ENCODE data around the gene TBC1D21.
A peak's percentile ranks its signal among the peaks of the same experiment; 100 is the strongest.

The TBC1D21 gene

DNA sequence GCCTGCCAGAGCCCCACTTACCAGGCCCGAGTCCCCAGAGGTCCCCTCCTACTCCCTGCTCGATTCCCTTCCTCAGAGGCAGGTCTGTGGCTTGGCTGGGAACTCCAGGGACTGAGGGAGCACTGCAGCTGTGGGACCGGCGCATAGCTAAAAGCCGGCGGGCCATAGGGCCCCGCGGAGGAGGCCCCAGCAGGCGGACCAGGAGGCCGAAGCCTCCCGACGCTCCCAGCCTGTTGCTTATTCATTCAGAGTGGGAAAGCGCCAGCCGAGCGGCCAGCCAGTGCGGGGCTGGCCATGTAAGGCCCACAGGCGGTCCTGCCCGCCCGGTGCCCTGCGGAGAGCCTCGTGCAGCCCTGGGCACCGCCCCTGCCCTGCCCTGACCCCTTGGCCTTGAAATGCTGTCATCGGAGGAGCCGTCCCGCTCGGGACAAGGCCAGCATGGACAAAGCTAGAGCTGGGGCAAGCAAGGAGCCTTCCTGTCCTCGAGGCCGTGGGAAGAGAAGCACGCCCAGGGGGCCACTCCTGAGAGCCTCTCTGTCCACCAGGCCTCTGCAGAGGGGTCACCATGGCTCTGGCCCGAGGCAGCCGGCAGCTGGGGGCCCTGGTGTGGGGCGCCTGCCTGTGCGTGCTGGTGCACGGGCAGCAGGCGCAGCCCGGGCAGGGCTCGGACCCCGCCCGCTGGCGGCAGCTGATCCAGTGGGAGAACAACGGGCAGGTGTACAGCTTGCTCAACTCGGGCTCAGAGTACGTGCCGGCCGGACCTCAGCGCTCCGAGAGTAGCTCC is 53.0 kb downstream of the TBC1D21 start, which contains the start of gene LOXL1:
LOXL1 (plus strand) TSS at position 244 of the 784 bp plus-strand sequence; CDS start at position 566, 322 bp downstream.
- TF ChIP-seq, protein P1, sequence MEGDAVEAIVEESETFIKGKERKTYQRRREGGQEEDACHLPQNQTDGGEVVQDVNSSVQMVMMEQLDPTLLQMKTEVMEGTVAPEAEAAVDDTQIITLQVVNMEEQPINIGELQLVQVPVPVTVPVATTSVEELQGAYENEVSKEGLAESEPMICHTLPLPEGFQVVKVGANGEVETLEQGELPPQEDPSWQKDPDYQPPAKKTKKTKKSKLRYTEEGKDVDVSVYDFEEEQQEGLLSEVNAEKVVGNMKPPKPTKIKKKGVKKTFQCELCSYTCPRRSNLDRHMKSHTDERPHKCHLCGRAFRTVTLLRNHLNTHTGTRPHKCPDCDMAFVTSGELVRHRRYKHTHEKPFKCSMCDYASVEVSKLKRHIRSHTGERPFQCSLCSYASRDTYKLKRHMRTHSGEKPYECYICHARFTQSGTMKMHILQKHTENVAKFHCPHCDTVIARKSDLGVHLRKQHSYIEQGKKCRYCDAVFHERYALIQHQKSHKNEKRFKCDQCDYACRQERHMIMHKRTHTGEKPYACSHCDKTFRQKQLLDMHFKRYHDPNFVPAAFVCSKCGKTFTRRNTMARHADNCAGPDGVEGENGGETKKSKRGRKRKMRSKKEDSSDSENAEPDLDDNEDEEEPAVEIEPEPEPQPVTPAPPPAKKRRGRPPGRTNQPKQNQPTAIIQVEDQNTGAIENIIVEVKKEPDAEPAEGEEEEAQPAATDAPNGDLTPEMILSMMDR (IDR thresholded peaks at IDR 0.05; ENCODE audit: low read depth, low read length): no peak
- peak within 1 kb of the TSS; percentile 71 for H3K4me3 ChIP-seq (ENCODE audit: low read depth, low read length)

DNA sequence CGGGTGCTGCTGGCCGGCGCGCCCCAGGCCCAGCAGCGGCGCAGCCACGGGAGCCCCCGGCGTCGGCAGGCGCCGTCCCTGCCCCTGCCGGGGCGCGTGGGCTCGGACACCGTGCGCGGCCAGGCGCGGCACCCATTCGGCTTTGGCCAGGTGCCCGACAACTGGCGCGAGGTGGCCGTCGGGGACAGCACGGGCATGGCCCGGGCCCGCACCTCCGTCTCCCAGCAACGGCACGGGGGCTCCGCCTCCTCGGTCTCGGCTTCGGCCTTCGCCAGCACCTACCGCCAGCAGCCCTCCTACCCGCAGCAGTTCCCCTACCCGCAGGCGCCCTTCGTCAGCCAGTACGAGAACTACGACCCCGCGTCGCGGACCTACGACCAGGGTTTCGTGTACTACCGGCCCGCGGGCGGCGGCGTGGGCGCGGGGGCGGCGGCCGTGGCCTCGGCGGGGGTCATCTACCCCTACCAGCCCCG is 53.7 kb downstream of the TBC1D21 start:
- H3K4me3 ChIP-seq (ENCODE audit: low read depth, low read length): peak overlapping the region; percentile 71
- TF ChIP-seq, protein P1 (IDR thresholded peaks at IDR 0.05; ENCODE audit: low read depth, low read length): no peak

DNA sequence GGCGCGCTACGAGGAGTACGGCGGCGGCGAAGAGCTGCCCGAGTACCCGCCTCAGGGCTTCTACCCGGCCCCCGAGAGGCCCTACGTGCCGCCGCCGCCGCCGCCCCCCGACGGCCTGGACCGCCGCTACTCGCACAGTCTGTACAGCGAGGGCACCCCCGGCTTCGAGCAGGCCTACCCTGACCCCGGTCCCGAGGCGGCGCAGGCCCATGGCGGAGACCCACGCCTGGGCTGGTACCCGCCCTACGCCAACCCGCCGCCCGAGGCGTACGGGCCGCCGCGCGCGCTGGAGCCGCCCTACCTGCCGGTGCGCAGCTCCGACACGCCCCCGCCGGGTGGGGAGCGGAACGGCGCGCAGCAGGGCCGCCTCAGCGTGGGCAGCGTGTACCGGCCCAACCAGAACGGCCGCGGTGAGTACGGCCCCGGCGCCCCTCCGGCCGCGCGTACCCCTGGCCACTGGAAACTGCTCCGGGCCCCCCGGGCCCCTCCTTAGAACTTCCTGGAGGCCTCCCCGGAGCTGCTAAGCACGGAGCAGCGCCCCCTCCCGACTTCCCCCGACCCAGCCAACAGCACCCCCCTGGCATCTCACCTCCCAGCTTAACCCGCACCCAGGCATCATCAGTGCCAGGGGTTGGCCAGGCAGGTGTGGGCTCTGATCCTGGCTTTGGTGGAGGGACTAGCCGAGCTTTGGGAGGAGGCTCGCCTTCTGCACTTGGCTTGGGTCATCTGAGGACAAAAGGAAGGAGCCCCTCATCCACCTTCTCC is 54.3 kb downstream of the TBC1D21 start:
- peak overlapping the region; percentile 71 for H3K4me3 ChIP-seq (ENCODE audit: low read depth, low read length)
- TF ChIP-seq, protein P1 (IDR thresholded peaks at IDR 0.05; ENCODE audit: low read depth, low read length): peak; percentile 49

DNA sequence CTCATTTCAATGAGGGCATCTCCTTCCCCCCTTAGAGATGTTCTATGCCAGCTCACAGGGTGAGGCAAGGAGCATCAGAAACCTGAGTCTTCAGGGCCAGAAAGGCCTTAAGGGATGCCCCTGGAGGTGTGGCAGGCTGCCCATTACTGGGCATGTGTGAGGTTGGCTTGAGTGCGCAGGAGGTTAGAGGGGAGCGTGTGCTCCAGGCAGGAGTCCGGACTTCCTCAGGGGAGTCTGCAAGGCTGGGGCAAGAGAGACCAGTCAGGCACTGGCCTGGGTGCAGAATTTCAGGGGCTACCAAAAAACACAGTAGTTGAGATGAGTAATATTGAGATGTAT is 54.8 kb downstream of the TBC1D21 start:
- TF ChIP-seq, protein P1 (IDR thresholded peaks at IDR 0.05; ENCODE audit: low read depth, low read length): no peak
- peak overlapping the region; percentile 71 for H3K4me3 ChIP-seq (ENCODE audit: low read depth, low read length)

DNA sequence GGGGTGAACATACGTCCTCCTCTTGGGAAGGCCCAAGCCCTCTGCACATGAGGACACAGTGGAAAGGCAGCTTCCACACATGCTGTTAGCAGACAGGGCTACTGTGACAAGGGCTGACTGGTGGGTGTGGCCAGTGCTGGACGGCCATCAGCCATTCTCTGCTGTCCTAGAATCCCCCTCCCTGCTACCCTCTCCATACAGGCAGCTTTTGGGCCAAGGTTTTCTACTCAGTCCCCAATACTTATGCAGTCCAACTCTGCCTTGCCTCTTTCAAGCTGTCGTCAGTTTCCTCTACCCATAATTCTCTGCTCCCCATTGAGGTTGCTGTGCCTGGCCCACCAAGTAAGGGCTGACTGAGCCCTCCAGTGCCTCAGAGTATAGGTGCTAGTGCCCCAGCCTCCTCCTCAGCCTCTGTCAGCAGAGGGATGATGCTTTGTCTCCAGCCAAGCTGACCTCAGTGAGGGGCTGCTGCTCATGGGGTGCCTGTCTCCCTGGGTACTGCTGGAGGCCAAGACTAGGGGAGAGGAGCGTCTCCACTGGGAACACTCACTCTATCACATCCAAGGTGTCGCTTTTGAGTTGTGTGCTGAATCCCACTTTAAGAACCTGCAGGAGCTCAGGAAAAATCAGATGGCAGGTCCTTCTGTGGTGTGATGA is 55.7 kb downstream of the TBC1D21 start:
- peak overlapping the region; percentile 71 for H3K4me3 ChIP-seq (ENCODE audit: low read depth, low read length)
- TF ChIP-seq, protein P1 (IDR thresholded peaks at IDR 0.05; ENCODE audit: low read depth, low read length): no peak

DNA sequence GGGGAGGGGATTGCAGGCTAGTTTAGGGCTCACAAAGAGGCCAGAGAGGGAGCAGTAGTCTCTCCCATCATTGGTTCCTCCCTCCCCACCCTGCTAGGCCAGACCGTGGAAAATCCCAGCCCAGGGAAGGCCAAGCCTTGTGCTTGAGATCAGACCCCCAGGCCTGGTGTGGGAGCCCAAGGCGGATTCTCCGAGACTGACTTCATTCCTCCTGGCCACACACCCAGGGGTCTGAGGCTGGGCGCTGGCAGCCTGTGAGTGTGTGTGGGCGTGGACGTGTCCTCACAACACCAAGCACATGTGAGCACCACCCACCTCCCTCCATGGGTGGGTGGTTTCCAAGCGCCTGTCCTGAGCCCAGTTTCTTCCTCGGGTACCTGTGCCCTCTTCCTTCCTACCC is 57.0 kb downstream of the TBC1D21 start:
- TF ChIP-seq, protein P1 (IDR thresholded peaks at IDR 0.05; ENCODE audit: low read depth, low read length): no peak
- H3K4me3 ChIP-seq (ENCODE audit: low read depth, low read length): peak overlapping the region; percentile 71
